Progenitor cell of endocrine pancreas (in vitro differentiated cells): Measurements from ENCODE around the gene SUN2. TPM values are rescaled to one million over a fixed set of nuclear protein-coding genes. Genes with fewer than 3 reads are reported as not detected.

ENCODE experiments used
- DNase-seq: peaks from one replicate; pipeline ENCODE4 v3.0.0; 2021; ENCODE audit warnings: low spot score; ENCODE audit not compliant: unreplicated experiment
- H3K27ac Mint-ChIP-seq: 2 replicates; pipeline ENCODE4 v1.8.0; 2021; ENCODE audit warnings: mild to moderate bottlenecking, moderate library complexity, mixed read lengths
- H3K27me3 Mint-ChIP-seq: 2 replicates; pipeline ENCODE4 v1.8.0; 2021; ENCODE audit warnings: mixed read lengths
- H3K36me3 Mint-ChIP-seq: 2 replicates; pipeline ENCODE4 v1.8.0; 2022; ENCODE audit warnings: mixed read lengths; ENCODE audit not compliant: insufficient read depth
- H3K4me1 Mint-ChIP-seq: 2 replicates; pipeline ENCODE4 v1.8.0; 2021; ENCODE audit warnings: low read depth, mixed read lengths
- H3K4me3 Mint-ChIP-seq: 2 replicates; pipeline ENCODE4 v1.8.0; 2021; ENCODE audit warnings: low read depth, mild to moderate bottlenecking, moderate library complexity, mixed read lengths
- H3K9me3 Mint-ChIP-seq: 2 replicates; pipeline ENCODE4 v1.8.0; 2021; ENCODE audit warnings: low read depth, mixed read lengths
- CTCF ChIP-seq: fragments of 200-600 bp; sonication (generic); IDR thresholded peaks from one replicate; pipeline ENCODE4 v1.5.0; 2021; ENCODE audit warnings: antibody characterized with exemption, mild to moderate bottlenecking; ENCODE audit not compliant: unreplicated experiment
- total RNA-seq: library from RNA; stranded (reverse); gene quantifications from 2 replicates; pipeline ENCODE4 v1.2.1, GENCODE V29; 2021

The SUN2 gene
- total RNA-seq, 1 donor from 2014 or later = 66.1 TPM

GRCh38 chr22:38756711-38757463 is 1.1 kb upstream of the SUN2 start:
- H3K4me3 Mint-ChIP-seq = peak overlapping the region; percentile 78
- peak overlapping the region; percentile 29 for H3K27ac Mint-ChIP-seq
- no peaks in the 10 kb centered on the region for H3K27me3 Mint-ChIP-seq
- DNase-seq = no peak
- no peaks in the 10 kb centered on the region for H3K9me3 Mint-ChIP-seq
- peaks cover 19% of the 10 kb centered on the region for H3K4me1 Mint-ChIP-seq
- H3K36me3 Mint-ChIP-seq = peaks cover 1% of the 10 kb centered on the region
- no peak for TF ChIP-seq CTCF

GRCh38 chr22:38755155-38755910 is 465 bp downstream of the SUN2 start:
- peaks cover 19% of the 10 kb centered on the region for H3K4me1 Mint-ChIP-seq
- peak; percentile 51 for DNase-seq
- peak overlapping the region; percentile 73 for H3K4me3 Mint-ChIP-seq
- H3K27ac Mint-ChIP-seq = peak overlapping the region; percentile 88
- H3K27me3 Mint-ChIP-seq = no peaks in the 10 kb centered on the region
- TF ChIP-seq CTCF = no peak
- H3K9me3 Mint-ChIP-seq = no peaks in the 10 kb centered on the region
- peaks cover 2% of the 10 kb centered on the region for H3K36me3 Mint-ChIP-seq

- Mint-ChIP-seq H3K4me1 (peaks cover 19% of the 10 kb centered on the region), H3K36me3 (peaks cover 2% of the 10 kb centered on the region), H3K9me3 (no peaks in the 10 kb centered on the region), H3K27ac (peak overlapping the region; percentile 88), H3K4me3 (peak overlapping the region; percentile 73), H3K27me3 (no peaks in the 10 kb centered on the region)
- no peak for DNase-seq
- no peak for TF ChIP-seq CTCF
Measured at GRCh38 chr22:38754751-38755154, 1.0 kb downstream of the SUN2 start.

- Mint-ChIP-seq H3K9me3 (no peaks in the 10 kb centered on the region), H3K27me3 (no peaks in the 10 kb centered on the region), H3K36me3 (peaks cover 5% of the 10 kb centered on the region), H3K27ac (peak overlapping the region; percentile 70), H3K4me1 (peaks cover 19% of the 10 kb centered on the region), H3K4me3 (peak overlapping the region; percentile 73)
- no peak for DNase-seq
- TF ChIP-seq CTCF = no peak
Measured at GRCh38 chr22:38753948-38754750, 1.6 kb downstream of the SUN2 start.
